Ovary (tissue), 3 donors: Measurements from ENCODE around the gene CNNM2.

ENCODE experiments used
- CTCF ChIP-seq, 3 donors: fragments of 450-650 bp in 2 of 3; fragments of 200-600 bp in 1 of 3; IDR thresholded peaks; one replicate each; pipeline versions ENCODE4 v1.5.1 to v1.8.0; 2016 to 2022; ENCODE audit warnings: antibody characterized with exemption in 3 of 3, mild to moderate bottlenecking in 1 of 3
- EP300 ChIP-seq: sonication (generic); formaldehyde crosslinking; IDR thresholded peaks from one replicate; pipeline ENCODE4 v1.6.1; 2017; ENCODE audit warnings: antibody characterized with exemption
- donor health status: DM: no; HTN: no; CAD: no.

DNA sequence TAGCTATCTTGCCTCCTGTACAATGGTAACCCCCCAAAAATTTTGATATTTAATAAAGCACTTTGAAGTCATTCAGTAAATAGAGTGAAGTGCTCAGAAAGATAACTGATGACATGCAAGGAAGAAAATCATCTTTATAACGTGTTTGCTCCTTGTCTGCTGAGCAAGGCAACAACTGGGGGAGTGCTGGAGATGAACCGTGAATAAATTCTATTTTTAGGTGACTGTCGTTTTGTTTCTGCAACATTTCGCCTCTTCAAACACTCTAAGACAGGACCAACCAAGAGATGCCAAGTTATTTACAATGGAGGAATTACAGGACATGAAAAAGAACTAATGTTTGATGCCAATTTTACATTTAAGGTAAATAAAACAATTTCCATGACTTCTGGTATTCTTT is 39.5 kb upstream of the CNNM2 start:
- TF ChIP-seq EP300 (no peak), CTCF (IDR thresholded peaks at IDR 0.05) (no peak)
